ENCODE data around the gene ADCY4.
A peak's percentile ranks its signal among the peaks of the same experiment; 100 is the strongest.

ADCY4 gene

GRCh38 chr14:24315243-24315806 is 19.5 kb downstream of the ADCY4 start:
- DNase-seq (ENCODE audit: low spot score), result no peak

- DNase-seq (ENCODE audit: low spot score), result no peak
These were observed 20.3 kb downstream of the ADCY4 start for GRCh38 chr14:24314377-24315193.

DNA sequence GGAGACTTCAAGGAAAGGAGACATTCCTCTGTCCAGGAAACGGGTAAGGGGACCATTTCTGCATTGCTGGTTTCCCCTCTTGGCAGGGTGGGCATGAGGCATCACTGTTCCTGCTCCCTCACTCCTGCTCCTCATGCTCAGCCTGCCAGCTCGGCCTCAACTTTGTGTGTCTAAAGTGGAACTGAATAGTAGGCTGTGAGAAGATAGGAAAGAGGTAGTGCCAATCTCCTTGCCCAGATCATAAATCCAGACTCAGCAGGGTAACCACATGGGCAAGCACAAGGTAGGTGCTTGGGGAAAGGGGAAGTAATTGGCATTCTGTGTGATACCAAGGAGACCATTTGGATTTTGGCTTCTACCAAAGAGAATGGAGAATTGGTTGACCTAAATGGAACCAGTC is 21.0 kb downstream of the ADCY4 start:
- DNase-seq (ENCODE audit: low spot score), result no peak

DNA sequence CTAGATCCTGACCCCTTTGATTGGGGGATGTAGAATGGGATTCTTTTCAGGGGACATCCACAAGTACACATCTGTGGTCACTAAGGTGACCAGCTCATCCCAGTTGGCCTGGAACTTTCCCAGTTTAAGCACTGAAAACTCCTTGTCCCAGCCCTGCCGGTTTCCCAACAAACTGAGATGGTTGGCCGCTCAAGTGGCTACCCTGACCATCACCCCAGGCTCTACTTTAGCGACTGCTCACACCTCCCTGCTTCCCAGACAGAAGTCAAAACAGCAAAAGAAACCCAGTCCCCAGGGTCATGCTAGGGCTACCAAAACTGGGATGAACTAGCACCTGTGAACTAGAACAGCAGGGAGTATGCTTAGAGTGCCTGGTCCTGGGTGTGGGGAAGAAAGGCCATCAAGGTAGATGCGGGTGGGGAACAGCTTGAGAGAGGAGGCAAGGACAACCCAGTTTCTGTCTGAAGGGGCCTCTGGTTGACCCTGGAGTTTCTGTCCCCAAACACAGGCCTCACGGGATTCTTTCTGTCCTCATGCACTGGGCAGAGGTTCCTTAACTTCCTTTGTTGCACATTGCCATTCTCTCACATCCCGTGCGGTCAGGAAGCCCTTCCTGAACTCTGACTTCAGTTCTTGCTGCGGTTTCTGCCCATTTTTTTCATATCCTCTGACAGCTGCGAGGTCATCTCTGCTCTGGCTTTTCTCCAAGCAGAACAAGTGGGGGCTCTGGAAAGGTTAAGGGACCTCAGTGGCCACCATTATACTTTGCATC is 21.9 kb downstream of the ADCY4 start:
- peak; percentile 44 for DNase-seq (ENCODE audit: low spot score)

DNA sequence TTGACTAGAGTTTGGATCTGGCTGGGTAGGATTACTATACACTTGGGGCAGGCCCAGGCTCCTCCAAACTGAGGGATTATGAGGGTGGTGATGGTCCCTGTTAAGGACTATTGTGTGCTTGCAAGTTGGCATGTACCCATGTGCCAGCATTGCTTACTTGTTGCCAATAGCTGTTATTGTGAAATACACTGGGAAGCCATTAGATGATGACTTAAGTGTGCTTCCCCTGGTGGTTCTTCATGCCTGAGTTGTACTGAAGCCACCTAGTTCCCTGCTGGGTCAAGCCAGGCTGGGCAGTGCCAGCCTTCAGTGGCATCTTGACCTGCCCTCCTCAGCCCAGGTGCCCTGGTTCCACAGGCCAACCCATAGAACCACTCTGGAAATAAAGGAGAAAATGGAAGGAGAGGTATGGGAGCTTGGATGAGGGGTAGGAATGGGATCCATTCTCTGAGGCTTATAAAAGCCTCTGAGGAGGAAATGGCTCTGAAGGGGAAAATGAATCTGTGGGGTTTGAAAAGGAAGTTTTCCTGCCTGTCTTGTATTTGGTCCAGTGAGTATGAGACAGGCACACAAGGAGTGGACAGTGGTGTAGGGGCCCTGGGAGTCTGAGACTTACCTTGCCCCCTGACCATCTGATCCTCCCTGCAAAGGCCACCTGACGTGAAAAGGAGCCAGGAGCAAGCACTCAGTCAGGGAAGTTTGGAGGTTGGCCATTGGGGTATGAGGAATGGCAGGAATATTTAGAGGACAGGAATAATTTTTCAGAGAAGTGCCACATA is 22.8 kb downstream of the ADCY4 start:
- no peak for DNase-seq (ENCODE audit: low spot score)

GRCh38 chr14:24310646-24311604 is 23.9 kb downstream of the ADCY4 start, which contains the start of gene LTB4R:
TSS of gene LTB4R (plus strand) at chr14:24311502. CDS start at chr14:24315652, 4,150 bp downstream.
- peak; percentile 71 for DNase-seq (ENCODE audit: low spot score)

DNA sequence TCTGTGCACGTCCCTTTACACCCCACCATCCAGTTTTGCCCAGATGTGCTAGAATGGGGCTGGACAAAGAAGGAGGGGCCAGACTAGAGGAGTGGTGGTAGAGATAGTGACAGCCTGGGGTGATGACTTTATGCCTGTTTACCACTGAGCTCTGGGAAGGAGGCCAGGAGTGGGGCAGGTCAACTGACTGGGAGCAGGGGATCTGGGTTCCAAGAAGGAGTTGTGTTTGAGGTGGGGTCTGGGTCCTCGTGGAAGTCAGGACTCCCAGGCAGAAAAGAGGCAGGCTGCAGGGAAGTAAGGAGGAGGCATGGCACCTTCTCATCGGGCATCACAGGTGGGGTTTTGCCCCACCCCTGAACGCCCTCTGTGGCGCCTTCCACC is 24.6 kb downstream of the ADCY4 start:
- no peak for DNase-seq (ENCODE audit: low spot score)

DNA sequence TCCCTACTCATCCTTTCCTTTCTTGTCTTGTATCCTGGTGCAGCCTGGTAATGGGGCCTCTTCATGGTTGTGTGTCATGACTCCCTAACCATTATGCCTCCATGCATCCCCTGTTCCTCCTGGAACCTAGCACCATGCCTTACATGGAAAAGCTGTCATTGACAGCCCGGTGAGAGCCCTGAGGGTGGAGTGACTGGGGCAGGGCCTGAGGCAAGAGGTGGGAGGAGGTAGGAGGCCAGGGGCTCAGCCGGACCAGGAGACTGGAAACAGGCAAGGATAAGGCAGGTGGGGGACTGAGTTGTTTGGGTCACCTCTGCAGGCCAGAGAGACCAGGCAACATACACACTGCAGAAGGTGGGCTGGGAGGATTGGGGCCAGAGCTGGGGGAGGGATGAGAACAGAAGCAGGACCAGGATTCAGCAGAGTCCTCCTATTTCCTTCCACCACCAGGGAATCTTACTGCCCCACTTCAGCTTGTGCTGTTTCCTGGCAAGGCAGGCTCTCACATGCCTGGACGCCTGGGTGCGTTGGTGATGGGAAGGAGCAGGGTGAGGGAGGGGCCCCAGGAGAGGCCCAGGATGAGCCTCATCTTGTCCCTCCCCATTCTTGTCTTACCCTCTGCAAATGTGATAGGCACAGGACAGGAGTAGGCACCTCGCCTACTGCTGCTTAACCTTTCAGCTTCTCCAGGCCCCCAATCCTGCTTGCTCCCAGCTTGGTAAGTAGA is 25.2 kb downstream of the ADCY4 start, which contains the start of gene LTB4R2:
Gene LTB4R2, plus strand, starts transcription at position 603 of the 727 bp plus-strand sequence. CDS start 525 bp downstream, outside the sequence.
- DNase-seq (ENCODE audit: low spot score), result no peak

DNA sequence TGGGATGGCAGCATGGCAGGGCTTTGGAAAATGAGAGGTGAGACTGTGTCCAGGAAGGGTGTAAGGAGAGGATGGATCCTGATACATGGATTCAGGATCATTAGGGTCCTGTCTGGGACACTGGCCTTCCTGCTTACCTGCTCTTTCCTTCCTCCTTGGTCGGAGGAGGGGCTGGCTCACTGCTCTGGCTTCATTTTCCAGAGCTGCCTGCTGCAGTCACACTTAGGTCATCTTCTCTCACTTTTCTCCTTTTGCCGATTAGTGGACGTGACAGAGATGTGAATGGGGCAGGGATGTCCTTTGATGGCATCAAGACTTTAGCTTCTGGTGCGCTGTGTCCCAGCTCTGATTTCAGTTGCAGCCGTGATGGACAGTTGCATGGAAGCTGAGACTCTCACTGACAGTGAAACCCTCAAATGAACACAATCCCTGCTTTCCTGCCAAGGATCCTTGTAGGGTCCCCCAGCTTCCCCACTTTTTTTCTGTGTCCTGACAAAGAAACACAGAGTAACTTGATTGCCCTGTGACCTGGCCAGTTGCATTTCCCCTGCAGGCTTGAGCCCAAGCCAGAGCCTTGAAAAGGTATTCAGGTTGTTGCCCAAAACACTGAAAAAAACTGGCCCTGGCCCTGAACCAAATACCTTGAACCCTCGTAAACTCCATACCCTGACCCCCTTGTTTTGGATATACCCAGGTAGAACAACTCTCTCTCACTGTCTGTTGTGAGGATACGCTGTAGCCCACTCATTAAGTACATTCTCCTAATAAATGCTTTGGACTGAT is 26.3 kb downstream of the ADCY4 start:
- no peak for DNase-seq (ENCODE audit: low spot score)

- DNase-seq (ENCODE audit: low spot score), result peak; percentile 72
These were observed 27.1 kb downstream of the ADCY4 start, which contains the start of gene CIDEB for GRCh38 chr14:24307575-24308341. TSS of gene CIDEB (minus strand) at chr14:24307977. CDS start at chr14:24307858, 119 bp downstream.

DNA sequence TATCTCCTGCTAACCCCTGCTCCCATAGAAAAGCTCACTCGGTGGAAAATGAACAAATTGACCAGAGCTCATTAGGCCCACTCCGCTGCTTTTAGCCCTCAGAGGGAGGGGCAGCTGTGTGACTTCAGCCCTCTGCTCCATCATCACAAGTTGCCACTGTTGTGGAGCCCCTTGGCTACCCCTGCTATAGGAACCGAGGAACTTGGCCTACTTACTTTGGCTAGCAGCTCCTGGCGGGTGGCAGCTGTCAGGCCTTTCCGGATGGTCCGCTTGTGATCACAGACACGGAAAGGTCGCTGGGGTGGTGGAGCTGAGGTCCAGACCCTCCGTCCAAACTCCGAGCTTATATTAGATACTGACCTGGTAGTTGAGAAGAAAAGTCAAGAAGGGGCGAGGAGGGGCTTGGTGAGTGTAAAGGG is 27.7 kb downstream of the ADCY4 start:
- no peak for DNase-seq (ENCODE audit: low spot score)

- no peak for DNase-seq (ENCODE audit: low spot score)
These were observed 30.9 kb downstream of the ADCY4 start for GRCh38 chr14:24304019-24304387.

DNA sequence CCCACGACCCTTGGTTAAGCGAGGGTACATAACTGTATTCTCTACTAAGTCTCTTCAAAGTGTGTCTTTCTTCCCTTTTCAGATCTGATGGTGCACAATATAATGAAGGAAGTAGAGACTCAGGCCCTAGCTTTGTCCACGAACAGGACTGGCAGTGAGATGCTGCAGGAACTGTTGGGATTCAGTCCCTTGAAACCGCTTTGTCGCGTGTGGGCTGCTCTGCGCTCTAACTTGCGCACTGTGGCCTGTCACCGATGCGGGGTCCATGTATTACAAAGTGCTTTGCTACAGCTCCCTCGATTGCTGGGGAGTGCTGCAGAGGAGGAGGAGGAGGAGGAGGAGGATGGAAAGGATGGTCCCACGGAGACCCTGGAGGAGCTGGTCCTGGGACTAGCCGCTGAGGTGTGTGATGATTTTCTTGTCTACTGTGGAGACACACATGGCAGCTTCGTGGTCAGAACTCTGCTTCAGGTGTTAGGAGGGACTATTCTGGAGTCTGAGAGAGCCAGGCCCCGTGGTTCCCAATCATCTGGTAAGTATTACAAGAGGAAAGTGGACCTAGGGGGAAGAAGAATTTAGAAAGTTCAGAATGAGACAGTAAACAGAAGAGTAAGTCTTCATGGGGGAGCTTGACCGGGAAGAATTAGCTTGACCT is 34.4 kb downstream of the ADCY4 start:
- no peak for DNase-seq (ENCODE audit: low spot score)

DNA sequence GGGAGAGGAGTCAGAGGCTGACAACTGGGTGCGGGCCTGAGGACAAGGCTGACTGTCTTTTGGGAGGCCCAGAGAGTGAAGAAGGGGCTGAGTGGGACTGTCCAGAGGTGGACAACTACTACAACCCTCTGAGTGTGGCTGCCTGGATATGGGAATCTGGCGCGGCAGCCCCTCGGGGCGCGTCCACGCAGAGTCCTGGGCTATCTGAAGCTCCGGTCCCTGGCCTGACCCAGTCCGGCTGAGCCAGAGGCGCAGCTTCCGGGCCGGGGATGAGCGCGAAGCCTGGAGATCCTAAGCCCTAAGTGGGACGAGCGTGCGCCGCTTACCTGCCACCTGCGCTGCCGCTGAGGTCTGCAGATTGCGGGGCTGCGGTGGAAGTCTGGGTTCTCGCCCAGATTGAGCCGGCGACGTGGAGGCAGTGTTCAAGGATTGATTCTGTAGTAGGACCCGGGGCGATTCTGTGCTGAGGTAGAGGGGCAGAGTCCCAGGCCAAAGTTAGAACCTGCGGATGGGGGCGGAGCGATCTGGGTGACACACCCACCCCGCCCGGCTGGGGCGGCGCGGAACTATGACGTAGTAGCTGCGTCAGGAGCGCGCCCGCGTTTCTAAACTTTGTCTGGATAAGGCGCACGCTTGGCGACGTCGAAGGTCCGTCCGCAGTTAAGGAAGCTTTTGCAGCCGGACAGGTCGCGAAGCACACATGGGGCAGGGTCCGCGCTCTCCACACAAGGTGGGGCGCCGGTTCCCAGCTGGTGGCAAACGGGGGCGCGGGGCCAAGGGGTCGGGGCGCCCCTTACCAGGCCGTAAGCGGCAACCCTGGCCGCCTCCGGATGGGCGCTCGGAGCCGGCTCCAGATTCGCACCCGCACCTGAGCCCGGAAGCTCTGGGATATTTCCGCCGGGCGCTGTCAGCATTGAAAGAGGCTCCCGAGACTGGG is 35.3 kb downstream of the ADCY4 start, which contains the start of the genes DHRS1 and NOP9:
Gene DHRS1, minus strand, starts transcription at position 526 of the 937 bp plus-strand sequence. CDS start 674 bp downstream, outside the sequence.
Gene NOP9, plus strand, starts transcription at position 596 of the 937 bp plus-strand sequence. Its CDS starts 105 bp downstream, at position 701.
- peak; percentile 89 for DNase-seq (ENCODE audit: low spot score)

- DNase-seq (ENCODE audit: low spot score), result no peak
These were observed 36.0 kb downstream of the ADCY4 start for GRCh38 chr14:24298892-24299254.

DNA sequence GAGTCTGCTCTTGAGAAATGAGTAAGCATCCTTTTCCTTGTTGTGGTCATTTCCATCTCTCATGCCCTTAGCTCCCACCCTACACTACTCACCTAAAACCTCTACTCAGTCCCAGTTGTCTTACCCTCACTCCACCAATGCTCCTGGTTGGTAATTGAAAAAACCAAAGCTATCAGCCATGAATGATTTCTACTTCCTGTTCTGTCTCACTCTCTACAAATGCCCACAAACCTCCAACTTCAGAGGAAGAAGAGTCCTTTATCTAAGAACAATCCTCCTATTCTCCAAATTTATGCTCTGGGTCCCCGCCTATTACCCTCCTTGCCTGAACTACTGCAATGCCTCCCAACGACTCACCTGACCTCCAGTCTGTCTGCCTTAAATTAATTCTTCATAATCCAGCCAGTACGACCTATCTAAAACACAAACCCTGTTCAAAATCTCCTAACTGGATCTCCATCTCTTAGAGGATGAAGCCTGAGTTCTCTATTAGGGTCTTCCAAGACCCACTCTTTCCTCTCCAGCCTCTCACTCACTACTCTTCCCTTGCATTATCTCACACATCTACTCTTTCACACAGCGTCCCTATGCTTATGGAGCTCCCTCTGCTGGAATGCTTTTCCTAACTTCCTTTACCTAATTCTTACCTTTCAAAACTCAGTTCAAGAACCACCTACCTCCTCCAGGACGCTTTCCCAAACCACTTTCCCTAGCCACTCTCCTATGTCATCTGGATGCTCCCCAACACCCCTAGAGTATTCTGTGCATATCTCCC is 37.5 kb downstream of the ADCY4 start:
- no peak for DNase-seq (ENCODE audit: low spot score)

Data from CD4-positive, alpha-beta T cell treated with Interleukin-15 for 4 hours (primary cell).